GM23248 (cell line): Measurements from ENCODE around the gene ITGA8.

Experiments used
- EZH2 ChIP-seq: fragments of 200-600 bp; sonication (generic); IDR thresholded peaks from 2 replicates; pipeline ENCODE4 v1.6.1; 2018; ENCODE audit warnings: antibody characterized with exemption, mild to moderate bottlenecking; ENCODE audit not compliant: insufficient read depth, poor library complexity, severe bottlenecking
- EZH2phosphoT487 ChIP-seq: fragments of 200-600 bp; sonication (generic); IDR thresholded peaks from 2 replicates; pipeline ENCODE4 v1.6.1; 2018; ENCODE audit warnings: antibody characterized with exemption, moderate library complexity, mild to moderate bottlenecking, low read depth; ENCODE audit not compliant: insufficient read depth

- TF ChIP-seq EZH2 (no peak), EZH2phosphoT487 (no peak)
Observed at GRCh38 chr10:15670880-15671279, 48.8 kb downstream of the ITGA8 start.
